Mesenchymal stem cell (in vitro differentiated cells and primary cell): ENCODE results near the gene TRAPPC6A.

Source experiments
- DNase-seq: peaks from one replicate; pipeline ENCODE4 v3.0.0-alpha.2; 2013
- H2AFZ ChIP-seq: one replicate; pipeline ENCODE4 v1.6.1; 2013; ENCODE audit warnings: low read depth, mild to moderate bottlenecking, control low read depth, inconsistent platforms, low read length, moderate library complexity
- H2AK5ac ChIP-seq: 2 replicates; pipeline ENCODE4 v1.6.1; 2013; ENCODE audit warnings: low read length, moderate library complexity, mild to moderate bottlenecking, inconsistent platforms; ENCODE audit not compliant: severe bottlenecking
- H2BK120ac ChIP-seq: one replicate; pipeline ENCODE4 v1.6.1; 2013; ENCODE audit warnings: low read depth, mild to moderate bottlenecking, inconsistent platforms, low read length, moderate library complexity
- H2BK12ac ChIP-seq, 2 experiments: one replicate each; pipeline ENCODE4 v1.6.1; 2013; ENCODE audit warnings: inconsistent platforms in 2 of 2, low read length in 2 of 2, mild to moderate bottlenecking in 2 of 2, moderate library complexity in 2 of 2, control low read depth in 1 of 2
- H2BK15ac ChIP-seq: one replicate; pipeline ENCODE4 v1.6.1; 2013; ENCODE audit warnings: mild to moderate bottlenecking, low read depth, inconsistent platforms; ENCODE audit not compliant: poor library complexity, severe bottlenecking
- H2BK5ac ChIP-seq: 2 replicates; pipeline ENCODE4 v1.6.1; 2013; ENCODE audit warnings: low read depth, mild to moderate bottlenecking, low read length, control low read depth, inconsistent platforms; ENCODE audit not compliant: poor library complexity, severe bottlenecking
- H3K14ac ChIP-seq, 2 experiments: one replicate each; pipeline ENCODE4 v1.6.1; 2013; ENCODE audit warnings: inconsistent platforms in 2 of 2, low read length in 2 of 2, control low read depth in 1 of 2, mild to moderate bottlenecking in 1 of 2, moderate library complexity in 1 of 2
- H3K18ac ChIP-seq, 2 experiments: one replicate each; pipeline ENCODE4 v1.6.1; 2013; ENCODE audit warnings: inconsistent platforms in 2 of 2, low read length in 2 of 2, control low read depth in 1 of 2, low read depth in 1 of 2, mild to moderate bottlenecking in 1 of 2
- H3K23ac ChIP-seq, 2 experiments: one replicate each; pipeline ENCODE4 v1.6.1; 2013; ENCODE audit warnings: inconsistent platforms in 2 of 2, low read length in 2 of 2, mild to moderate bottlenecking in 2 of 2, moderate library complexity in 2 of 2, control low read depth in 1 of 2
- H3K27ac ChIP-seq: 2 replicates; pipeline ENCODE4 v1.5.1; 2013; ENCODE audit warnings: mild to moderate bottlenecking, moderate library complexity, low read length, control low read depth, inconsistent platforms; ENCODE audit not compliant: poor library complexity, severe bottlenecking
- H3K27me3 ChIP-seq, 2 experiments: 2 replicates each; pipeline versions ENCODE4 v1.6.1 to v1.7.0; 2013; ENCODE audit warnings: low read length in 2 of 2, mild to moderate bottlenecking in 2 of 2, moderate library complexity in 2 of 2, control low read depth in 1 of 2, inconsistent platforms in 1 of 2; ENCODE audit not compliant: control insufficient read depth in 1 of 2, insufficient read depth in 1 of 2
- H3K36me3 ChIP-seq, 2 experiments: 2 replicates each; pipeline versions ENCODE4 v1.6.1 to v1.7.0; 2013; ENCODE audit warnings: low read length in 2 of 2, control low read depth in 1 of 2, inconsistent platforms in 1 of 2, low read depth in 1 of 2, mild to moderate bottlenecking in 1 of 2; ENCODE audit not compliant: insufficient read depth in 2 of 2, control insufficient read depth in 1 of 2
- H3K4ac ChIP-seq, 2 experiments: one replicate each; pipeline ENCODE4 v1.6.1; 2013; ENCODE audit warnings: inconsistent platforms in 2 of 2, low read length in 2 of 2, mild to moderate bottlenecking in 2 of 2, moderate library complexity in 2 of 2, control low read depth in 1 of 2, low read depth in 1 of 2
- H3K4me1 ChIP-seq: 2 replicates; pipeline ENCODE4 v1.6.1; 2013; ENCODE audit warnings: low read depth, low read length, control low read depth; ENCODE audit not compliant: control insufficient read depth, insufficient read depth
- H3K4me2 ChIP-seq: 2 replicates; pipeline ENCODE4 v1.6.1; 2013; ENCODE audit warnings: low read length, mild to moderate bottlenecking, inconsistent platforms; ENCODE audit not compliant: poor library complexity, severe bottlenecking
- H3K4me3 ChIP-seq, 2 experiments: 2 replicates each; pipeline versions ENCODE4 v1.5.1 to v1.7.0; 2013; ENCODE audit warnings: low read length in 2 of 2, mild to moderate bottlenecking in 2 of 2, control low read depth in 1 of 2, low read depth in 1 of 2; ENCODE audit not compliant: insufficient read depth in 1 of 2
- H3K79me1 ChIP-seq: replicated peaks from 2 replicates; pipeline ENCODE4 v1.6.1; 2013; ENCODE audit warnings: mild to moderate bottlenecking, control low read depth, low read length, inconsistent platforms; ENCODE audit not compliant: poor library complexity, severe bottlenecking
- H3K9ac ChIP-seq: 2 replicates; pipeline ENCODE4 v1.7.0; 2013; ENCODE audit warnings: mild to moderate bottlenecking, low read length, moderate library complexity
- H3K9me3 ChIP-seq: 2 replicates; pipeline ENCODE4 v1.7.0; 2013; ENCODE audit warnings: mild to moderate bottlenecking, low read length; ENCODE audit not compliant: control insufficient read depth
- H4K8ac ChIP-seq: one replicate; pipeline ENCODE4 v1.6.1; 2013; ENCODE audit warnings: inconsistent platforms, mild to moderate bottlenecking, low read length, moderate library complexity
- H4K91ac ChIP-seq: one replicate; pipeline ENCODE4 v1.6.1; 2013; ENCODE audit warnings: mild to moderate bottlenecking, low read length, inconsistent platforms
- WGBS: methylation state at CpG from one replicate; pipeline ENCODE4 v1.1.7; 2013; ENCODE audit warnings: mixed read lengths; 5-methylcytosine and 5-hydroxymethylcytosine counted together

TRAPPC6A gene

GRCh38 chr19:45162608-45163143 is 15.4 kb downstream of the TRAPPC6A start:
- WGBS, result 87% methylated on average over 16 of the region's 18 CpGs
- Histone ChIP-seq H3K18ac (no peak overlapping the region), H3K4ac (no peak overlapping the region), H3K4me3 (no peak overlapping the region), H4K8ac (peak overlapping the region; percentile 32), H4K91ac (no peak overlapping the region), H3K36me3 (peaks cover 0 to 2% of the 10 kb centered on the region in 2 experiments), H3K27me3 (peaks cover 41 to 48% of the 10 kb centered on the region in 2 experiments), H3K9ac (no peak overlapping the region), H3K23ac (no peak overlapping the region), H3K4me1 (peaks cover 14% of the 10 kb centered on the region), H3K14ac (no peak overlapping the region), H2BK120ac (no peak overlapping the region), H3K9me3 (no peaks in the 10 kb centered on the region), H3K79me1 (no peaks in the 10 kb centered on the region), H2BK5ac (no peak overlapping the region), H3K4me2 (no peak overlapping the region), H2AFZ (no peak overlapping the region), H2AK5ac (no peak overlapping the region), H2BK12ac (no peak overlapping the region), H3K27ac (no peak overlapping the region), H2BK15ac (no peak overlapping the region)
- no peak for DNase-seq

- H3K9ac ChIP-seq, result no peak overlapping the region
Observed at GRCh38 chr19:45161738-45162607, 16.1 kb downstream of the TRAPPC6A start.

DNA sequence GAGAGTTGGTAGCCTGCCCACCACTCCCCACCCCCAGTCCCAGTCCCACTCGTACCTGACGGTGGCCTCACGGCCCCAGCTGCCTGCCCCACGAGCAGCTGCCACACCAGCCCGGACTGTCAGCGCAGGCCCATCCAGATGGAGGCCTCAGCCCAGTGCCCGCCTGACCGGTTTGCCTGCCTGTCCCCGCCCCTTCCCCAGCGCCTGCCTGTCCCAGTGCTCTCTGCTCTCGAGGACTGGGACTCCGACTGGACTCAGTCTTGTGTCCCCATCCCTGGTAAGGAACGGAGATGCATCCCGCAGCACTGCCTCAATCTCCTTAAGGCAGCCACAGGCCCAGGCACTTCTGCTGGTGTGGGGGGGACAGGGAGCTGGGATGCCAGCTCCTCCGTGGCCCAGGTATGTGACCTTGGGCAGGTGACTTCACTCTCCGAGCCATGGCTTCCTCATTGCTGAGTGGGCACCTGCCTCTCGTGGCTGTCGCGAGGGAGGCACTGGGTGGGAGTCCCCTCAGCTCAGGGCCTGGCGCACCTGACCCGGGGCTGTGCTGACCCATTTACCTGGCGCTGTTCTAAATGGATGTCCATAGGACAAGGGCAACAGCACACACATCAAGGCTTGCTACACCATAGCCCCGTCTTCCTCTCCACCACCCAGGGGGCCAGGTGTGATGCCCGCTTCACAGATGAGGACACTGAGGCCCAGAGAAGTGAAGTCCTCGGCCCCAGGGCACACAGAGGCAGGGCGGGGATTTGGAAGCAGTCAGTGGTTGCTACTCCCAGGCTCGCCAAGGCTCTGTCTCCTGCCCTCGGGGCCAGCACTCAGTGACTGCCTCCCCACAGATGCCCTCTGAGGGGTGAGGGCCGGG is 16.9 kb downstream of the TRAPPC6A start, which contains the start of gene NKPD1:
Gene NKPD1 (minus strand): TSS at position 113 of the 868 bp plus-strand sequence. CDS start 832 bp downstream, outside the sequence.
- Histone ChIP-seq H2BK15ac (no peak within 1 kb of the TSS), H3K23ac (peak within 1 kb of the TSS in 1 of 2 experiments; percentile 2), H2AFZ (no peak within 1 kb of the TSS), H3K4me3 (no peak within 1 kb of the TSS), H3K4me1 (peaks cover 12% of the 10 kb centered on the region), H3K36me3 (no peaks in the 10 kb centered on the region), H3K18ac (no peak within 1 kb of the TSS), H3K27me3 (peaks cover 52 to 56% of the 10 kb centered on the region in 2 experiments), H3K9ac (no peak within 1 kb of the TSS), H3K79me1 (no peaks in the 10 kb centered on the region), H3K14ac (peak within 1 kb of the TSS in 1 of 2 experiments; percentile 12), H4K91ac (peak within 1 kb of the TSS; percentile 35), H3K9me3 (no peaks in the 10 kb centered on the region), H4K8ac (no peak within 1 kb of the TSS), H3K27ac (no peak within 1 kb of the TSS), H2BK5ac (no peak within 1 kb of the TSS), H3K4me2 (no peak within 1 kb of the TSS), H2BK12ac (no peak within 1 kb of the TSS), H2AK5ac (no peak within 1 kb of the TSS), H3K4ac (no peak within 1 kb of the TSS), H2BK120ac (no peak within 1 kb of the TSS)
- 70% methylated on average over 29 of the region's 29 CpGs for WGBS
- DNase-seq, result no peak

More at GRCh38 chr19:45161738-45162607, 16.1 kb downstream of the TRAPPC6A start:
- Histone ChIP-seq H4K91ac (no peak overlapping the region), H3K9me3 (no peaks in the 10 kb centered on the region), H3K14ac (no peak overlapping the region), H3K27ac (no peak overlapping the region), H3K27me3 (peaks cover 44 to 48% of the 10 kb centered on the region in 2 experiments), H4K8ac (no peak overlapping the region), H2AK5ac (no peak overlapping the region), H3K4me1 (peaks cover 14% of the 10 kb centered on the region), H2AFZ (no peak overlapping the region), H3K23ac (no peak overlapping the region), H3K4me2 (no peak overlapping the region), H2BK5ac (no peak overlapping the region), H2BK12ac (no peak overlapping the region), H3K79me1 (no peaks in the 10 kb centered on the region), H3K18ac (no peak overlapping the region), H3K36me3 (peaks cover 0 to 2% of the 10 kb centered on the region in 2 experiments), H3K4me3 (no peak overlapping the region), H3K4ac (no peak overlapping the region), H2BK120ac (no peak overlapping the region), H2BK15ac (no peak overlapping the region)
- 53% methylated on average over 32 of the region's 32 CpGs for WGBS
- peak; percentile 55 for DNase-seq
